Measurements from ENCODE around the gene CLSTN1. TPM values are rescaled to one million over a fixed set of nuclear protein-coding genes. Genes with fewer than 3 reads are reported as not detected.

The CLSTN1 gene
- total and polyA plus RNA-seq, 2 of the 8 experiments (the other 6 are each of a cell fraction or from before 2014, with no cell fraction given): 34.2 to 97.4 TPM

GRCh38 chr1:9778905-9779304, 44.9 kb downstream of the CLSTN1 start (continued):
- TF ChIP-seq BCL11A (IDR thresholded peaks at IDR 0.05; ENCODE audit: low read depth in 2 of 2, low read length in 2 of 2) (no peak), CBX8 (IDR thresholded peaks at IDR 0.05; ENCODE audit: borderline replicate concordance, low read depth, low read length) (no peak), CHD2 (IDR thresholded peaks at IDR 0.05; ENCODE audit: low read length) (no peak), SUZ12 (IDR thresholded peaks at IDR 0.05; ENCODE audit: low read length) (no peak), MAFK (IDR thresholded peaks at IDR 0.05; ENCODE audit: low read depth, low read length) (no peak), GTF2F1 (IDR thresholded peaks at IDR 0.05; ENCODE audit: borderline replicate concordance, low read depth, low read length) (no peak), GABPA (IDR thresholded peaks at IDR 0.05; ENCODE audit: borderline replicate concordance, insufficient read depth, low read length) (no peak)

Measured in H1 (cell line).